Aorta (tissue), 5 donors: Measurements from ENCODE around the gene DTX3L. TPM values are rescaled to one million over a fixed set of nuclear protein-coding genes. Genes with fewer than 3 reads are reported as not detected.

Experiments
- ATAC-seq: fragments of 200-7000 bp; cut with Tn5 transposase; one replicate; pipeline ENCODE4 v1.9.1; 2022; ENCODE audit warnings: moderate library complexity; ENCODE audit not compliant: low FRiP score
- DNase-seq, 2 donors: peaks; one replicate each; pipeline ENCODE4 v3.0.0-alpha.2; 2020
- H3K27ac ChIP-seq, 2 donors: one replicate each; pipeline ENCODE4 v1.5.1; 2013; ENCODE audit warnings: low read length in 2 of 2, mild to moderate bottlenecking in 2 of 2, moderate library complexity in 2 of 2, control low read depth in 1 of 2, inconsistent platforms in 1 of 2, low read depth in 1 of 2
- H3K27me3 ChIP-seq, 2 donors: one replicate each; pipeline ENCODE4 v1.6.1; 2013; ENCODE audit warnings: control low read depth in 1 of 2, low read length in 1 of 2, mild to moderate bottlenecking in 1 of 2, moderate library complexity in 1 of 2; ENCODE audit not compliant: insufficient read depth in 2 of 2, control insufficient read depth in 1 of 2
- H3K36me3 ChIP-seq, 2 donors: one replicate each; pipeline ENCODE4 v1.6.1; 2013; ENCODE audit warnings: control low read depth in 1 of 2, low read length in 1 of 2, mild to moderate bottlenecking in 1 of 2; ENCODE audit not compliant: insufficient read depth in 2 of 2, control insufficient read depth in 1 of 2
- H3K4me1 ChIP-seq, 2 donors: one replicate each; pipeline ENCODE4 v1.6.1; 2013; ENCODE audit warnings: low read length in 2 of 2, control low read depth in 1 of 2, mild to moderate bottlenecking in 1 of 2, moderate library complexity in 1 of 2; ENCODE audit not compliant: insufficient read depth in 2 of 2, control insufficient read depth in 1 of 2
- H3K4me3 ChIP-seq, 2 donors: one replicate each; pipeline ENCODE4 v1.5.1; 2013; ENCODE audit warnings: low read length in 2 of 2, control low read depth in 1 of 2, mild to moderate bottlenecking in 1 of 2
- H3K9me3 ChIP-seq: one replicate; pipeline ENCODE4 v1.6.1; 2013; ENCODE audit warnings: mild to moderate bottlenecking, low read length; ENCODE audit not compliant: control insufficient read depth
- WGBS, 2 donors: extraction: QIAGEN DNeasy Blood & Tissue Kit; methylation state at CpG; one replicate each; pipeline ENCODE4 v1.1.7; 2013; 5-methylcytosine and 5-hydroxymethylcytosine counted together
- intact Hi-C, 2 donors: fragments of 100-400 bp; cut with DNase I; formaldehyde crosslinking; loops; one replicate each; pipeline versions ENCODE4 v1.14.2 to v1.15.0; 2022
- polyA plus RNA-seq, 2 donors: library from polyadenylated mRNA; stranded (reverse); fragments of 200-250 nt; gene quantifications; one replicate each; pipeline ENCODE4 v1.2.3, GENCODE V29; 2013
- total RNA-seq, 2 donors: library from RNA; stranded (reverse); fragmentation: NEBNext Ultra II Directional; extraction: Animal tissue kit (Norgen Biotek cat#: 25700); gene quantifications; one replicate each; pipeline ENCODE4 v1.2.1, GENCODE V29; 2021
- donor health status: healthy with polysubstance abuse.
- donor health status: Bipolar disorder and iron deficiency.
- donor health status: DM: no; HTN: no; CAD: no.
- donor health status: DM: no; HTN: no; CAD: no.
- donor health status: DM: yes; HTN: yes; CAD: no.

DTX3L gene
- total and polyA plus RNA-seq, 4 donors, result 5.5 to 33.3 (median 16.3) TPM

- H3K4me1 ChIP-seq, result no peaks in the 10 kb centered on the region
- 87 to 98% methylated on average over 2 of the region's 2 CpGs for WGBS, 2 donors
- no peak overlapping the region for H3K27ac ChIP-seq
- ATAC-seq, result no peak
- peaks cover 7 to 14% of the 10 kb centered on the region in 2 donors for H3K36me3 ChIP-seq
- H3K27me3 ChIP-seq, result no peaks in the 10 kb centered on the region
- intact Hi-C loops, result no loop called here
- no peak for DNase-seq
- no peaks in the 10 kb centered on the region for H3K9me3 ChIP-seq
- H3K4me3 ChIP-seq, result no peak overlapping the region
Observed at GRCh38 chr3:122533480-122533879, 30.7 kb upstream of the DTX3L start.

- Histone ChIP-seq H3K36me3 (peaks cover 7 to 14% of the 10 kb centered on the region in 2 donors), H3K9me3 (no peaks in the 10 kb centered on the region), H3K27me3 (no peaks in the 10 kb centered on the region), H3K4me1 (no peaks in the 10 kb centered on the region), H3K4me3 (no peak overlapping the region), H3K27ac (no peak overlapping the region)
- WGBS, 2 donors, result 81 to 88% methylated on average over 1 of the region's 1 CpG
- ATAC-seq (no peak), DNase-seq (no peak)
- intact Hi-C loops, result no loop called here
Observed at GRCh38 chr3:122533931-122534334, 30.2 kb upstream of the DTX3L start.

GRCh38 chr3:122535964-122536631 is 28.0 kb upstream of the DTX3L start:
- intact Hi-C loops, result no loop called here
- no peak overlapping the region for H3K4me3 ChIP-seq
- 77 to 80% methylated on average over 6 of the region's 6 CpGs for WGBS, 2 donors
- DNase-seq (no peak), ATAC-seq (no peak)
- no peaks in the 10 kb centered on the region for H3K4me1 ChIP-seq
- H3K27me3 ChIP-seq, result no peaks in the 10 kb centered on the region
- no peak overlapping the region for H3K27ac ChIP-seq
- peaks cover 7 to 15% of the 10 kb centered on the region in 2 donors for H3K36me3 ChIP-seq
- no peaks in the 10 kb centered on the region for H3K9me3 ChIP-seq

- Histone ChIP-seq H3K27me3 (no peaks in the 10 kb centered on the region), H3K4me1 (no peaks in the 10 kb centered on the region), H3K4me3 (no peak overlapping the region), H3K27ac (no peak overlapping the region), H3K36me3 (peaks cover 7 to 15% of the 10 kb centered on the region in 2 donors), H3K9me3 (no peaks in the 10 kb centered on the region)
- 55 to 63% methylated on average over 3 of the region's 3 CpGs for WGBS, 2 donors
- intact Hi-C loops, result no loop called here
- ATAC-seq (no peak), DNase-seq (no peak)
Observed at GRCh38 chr3:122536632-122537001, 27.5 kb upstream of the DTX3L start.

GRCh38 chr3:122538956-122539490 is 25.1 kb upstream of the DTX3L start:
- no peak overlapping the region for H3K4me3 ChIP-seq
- H3K36me3 ChIP-seq, result peaks cover 0 to 6% of the 10 kb centered on the region in 2 donors
- DNase-seq (no peak), ATAC-seq (no peak)
- H3K27me3 ChIP-seq, result no peaks in the 10 kb centered on the region
- H3K27ac ChIP-seq, result no peak overlapping the region
- no peaks in the 10 kb centered on the region for H3K4me1 ChIP-seq
- 93 to 94% methylated on average over 7 of the region's 7 CpGs for WGBS, 2 donors
- intact Hi-C loops, result no loop called here
- H3K9me3 ChIP-seq, result no peaks in the 10 kb centered on the region

- no peak overlapping the region for H3K27ac ChIP-seq
- peaks cover 1 to 3% of the 10 kb centered on the region in 2 donors for H3K4me1 ChIP-seq
- no peak overlapping the region for H3K4me3 ChIP-seq
- intact Hi-C loops, result no loop called here
- whole genome bisulfite sequencing, 2 donors, result 95% methylated on average over 5 of the region's 5 CpGs
- no peaks in the 10 kb centered on the region for H3K27me3 ChIP-seq
- DNase-seq (no peak), ATAC-seq (no peak)
- peaks cover 3 to 7% of the 10 kb centered on the region in 2 donors for H3K36me3 ChIP-seq
- H3K9me3 ChIP-seq, result no peaks in the 10 kb centered on the region
Observed at GRCh38 chr3:122546151-122546550, 18.0 kb upstream of the DTX3L start.

- H3K27ac ChIP-seq, result no peak overlapping the region
- DNase-seq (no peak), ATAC-seq (no peak)
- peaks cover 3 to 7% of the 10 kb centered on the region in 2 donors for H3K36me3 ChIP-seq
- no peak overlapping the region for H3K4me3 ChIP-seq
- no peaks in the 10 kb centered on the region for H3K27me3 ChIP-seq
- no peaks in the 10 kb centered on the region for H3K9me3 ChIP-seq
- intact Hi-C loops, result no loop called here
- 7 to 15% methylated on average over 3 of the region's 3 CpGs for WGBS, 2 donors
- H3K4me1 ChIP-seq, result peaks cover 1 to 3% of the 10 kb centered on the region in 2 donors
Observed at GRCh38 chr3:122548076-122548475, 16.1 kb upstream of the DTX3L start.

GRCh38 chr3:122548619-122549018 is 15.5 kb upstream of the DTX3L start:
- no peak for ATAC-seq
- 23 to 31% methylated on average over 1 of the region's 1 CpG for WGBS, 2 donors
- intact Hi-C loops, result no loop called here
- H3K27me3 ChIP-seq, result no peaks in the 10 kb centered on the region
- no peak for DNase-seq
- H3K4me3 ChIP-seq, result no peak overlapping the region
- H3K27ac ChIP-seq, result no peak overlapping the region
- H3K4me1 ChIP-seq, result peaks cover 1 to 3% of the 10 kb centered on the region in 2 donors
- no peaks in the 10 kb centered on the region for H3K9me3 ChIP-seq
- peaks cover 3 to 7% of the 10 kb centered on the region in 2 donors for H3K36me3 ChIP-seq

GRCh38 chr3:122553171-122553570 is 11.0 kb upstream of the DTX3L start:
- Histone ChIP-seq H3K4me1 (peaks cover 0 to 3% of the 10 kb centered on the region in 2 donors), H3K36me3 (peaks cover 8 to 12% of the 10 kb centered on the region in 2 donors), H3K27me3 (no peaks in the 10 kb centered on the region), H3K4me3 (no peak overlapping the region), H3K27ac (no peak overlapping the region), H3K9me3 (no peaks in the 10 kb centered on the region)
- intact Hi-C loops, result no loop called here
- WGBS, 2 donors, result 74 to 80% methylated on average over 3 of the region's 3 CpGs
- DNase-seq (no peak), ATAC-seq (no peak)
